Activated naive CD4-positive, alpha-beta T cell (primary cell): ENCODE measurements around the gene AKAP1.
"Not testable (repeated sequence)": the region's sequence is repeated elsewhere in the genome, so short reads cannot be mapped to it uniquely, and the experiment has no call there.

Experiments
- DNase-seq, 4 experiments: peaks; one replicate each; lab custom pipeline; 2025; lab: John Stamatoyannopoulos, UW

Gene AKAP1

DNA sequence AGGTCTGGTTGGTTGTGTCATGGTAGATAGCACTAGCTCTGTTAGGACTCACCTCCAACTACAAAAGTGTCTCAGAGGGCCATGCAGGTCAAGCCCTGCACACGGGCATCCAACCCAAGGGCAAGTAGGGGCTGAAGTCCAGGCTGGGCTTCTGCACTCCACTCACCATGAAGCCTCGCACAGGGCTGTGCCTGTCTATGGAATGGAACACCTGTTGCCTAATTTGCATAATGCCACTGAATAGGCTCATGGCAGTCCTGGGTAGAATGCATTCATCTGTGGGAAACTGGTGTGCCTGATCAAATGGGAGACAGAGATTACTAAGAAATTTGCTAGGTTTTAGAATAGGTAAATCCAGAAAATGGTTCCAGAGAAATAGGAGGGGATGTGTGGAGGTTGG, 8.0 kb upstream of the AKAP1 start:
- DNase-seq: no peak

DNA sequence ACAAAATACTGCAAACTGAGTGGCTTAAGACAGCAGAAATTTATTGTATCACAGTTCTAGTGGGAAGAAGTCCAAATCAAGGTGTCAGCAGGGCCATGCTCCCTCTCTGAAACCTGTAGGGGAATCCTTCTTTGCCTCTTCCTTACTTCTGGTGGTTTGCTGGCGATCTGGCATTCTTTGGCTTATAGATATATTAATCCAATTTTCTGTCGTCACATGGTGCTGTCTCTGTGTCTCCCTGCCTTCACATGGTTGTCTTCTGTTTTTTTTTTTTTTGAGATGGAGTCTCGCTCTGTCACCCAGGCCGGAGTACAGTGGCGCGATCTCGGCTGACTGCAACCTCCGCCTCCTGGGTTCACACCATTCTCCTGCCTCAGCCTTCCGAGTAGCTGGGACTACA, 6.8 kb upstream of the AKAP1 start:
- DNase-seq: no peak

DNA sequence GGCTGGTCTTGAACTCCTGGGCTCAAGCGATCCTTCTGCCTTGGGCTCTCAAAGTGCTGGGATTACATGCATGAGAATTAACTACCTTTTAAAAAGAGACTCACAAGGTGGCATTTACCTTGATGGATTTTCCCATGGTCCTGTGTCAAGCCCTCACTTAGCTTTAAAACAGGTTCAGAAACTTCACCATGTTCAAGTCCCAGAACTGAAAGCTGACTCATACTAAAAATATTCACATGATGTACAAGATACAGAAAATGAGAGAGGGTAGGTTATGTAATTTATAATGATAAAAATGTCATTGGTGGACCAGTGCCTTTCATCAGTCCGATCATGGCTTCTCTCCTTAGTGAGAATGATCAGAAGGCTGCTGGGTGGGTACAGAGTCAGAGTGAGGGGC, 4.3 kb upstream of the AKAP1 start:
- DNase-seq: no peak

DNA sequence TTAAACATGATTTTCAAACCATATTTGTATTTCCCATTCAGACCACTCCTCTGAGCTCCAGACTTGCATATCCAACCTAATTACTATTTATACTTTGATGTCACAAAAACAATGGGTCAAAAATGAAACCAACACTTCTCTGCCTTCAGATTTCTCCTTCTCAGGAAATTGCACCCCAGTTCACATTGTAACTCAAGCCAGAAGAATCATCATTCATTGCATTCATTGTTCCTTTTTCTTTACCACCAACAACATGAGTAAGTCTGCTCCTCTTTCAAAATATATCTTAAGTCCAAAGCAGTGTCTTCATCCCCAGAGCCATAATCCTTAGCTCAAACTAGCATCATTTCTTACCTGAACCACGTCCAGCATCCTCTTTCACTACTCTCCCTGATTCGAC, 2.6 kb upstream of the AKAP1 start:
- no peak for DNase-seq

DNA sequence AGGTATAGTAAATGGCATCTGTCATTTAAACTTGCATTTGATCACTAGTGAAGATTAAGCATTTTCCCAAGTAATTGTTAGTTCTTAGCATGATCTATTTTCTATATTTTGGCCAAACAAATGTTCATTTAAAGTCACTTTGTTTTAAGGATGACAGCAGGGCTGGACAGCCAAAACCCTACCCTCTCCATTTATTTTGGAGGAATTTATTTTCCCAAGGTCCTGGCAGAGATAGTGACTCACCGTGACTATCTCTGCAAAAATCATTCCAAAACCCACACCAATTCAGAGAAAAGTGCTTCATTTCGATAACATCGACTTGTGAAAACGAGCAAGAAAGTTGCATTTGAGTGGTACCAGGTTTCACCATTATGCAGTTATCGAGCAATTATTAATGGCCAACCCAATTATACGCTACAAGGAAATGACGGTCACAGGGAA, 665 bp upstream of the AKAP1 start:
- no peak for DNase-seq

DNA sequence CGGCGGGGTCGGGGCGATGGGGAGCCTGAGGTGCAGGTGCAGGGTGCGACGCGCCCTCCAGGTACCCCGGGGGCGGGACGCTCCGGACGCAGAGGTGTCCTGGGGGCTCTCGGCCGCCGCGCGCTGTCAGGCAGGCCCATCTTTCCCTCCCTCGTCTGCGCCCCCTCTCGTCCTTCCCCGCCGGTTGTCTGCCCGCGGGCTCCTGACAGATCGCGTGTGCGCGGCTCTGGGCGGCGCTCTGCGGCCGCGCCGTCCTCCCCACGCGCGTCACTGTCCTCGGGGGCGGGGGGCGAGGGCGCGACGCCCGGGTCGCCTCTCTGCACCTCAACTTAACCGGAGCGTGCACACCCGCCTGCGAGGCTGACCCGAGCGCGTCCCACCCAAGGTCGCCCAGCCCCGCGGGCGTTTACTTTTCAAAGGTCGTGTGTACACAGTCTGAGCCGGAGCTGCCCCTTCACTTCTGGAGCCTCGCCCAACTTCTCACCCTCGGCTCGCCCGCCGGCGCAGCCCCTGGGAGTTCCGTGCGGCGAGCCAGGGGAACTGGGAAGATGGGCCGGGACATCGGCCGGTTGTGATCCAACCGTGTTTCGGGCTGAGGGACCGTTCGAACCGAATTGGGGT, 512 bp downstream of the AKAP1 start:
- DNase-seq: peak in 3 of 4 experiments; percentile 37 to 49 (median 38)

DNA sequence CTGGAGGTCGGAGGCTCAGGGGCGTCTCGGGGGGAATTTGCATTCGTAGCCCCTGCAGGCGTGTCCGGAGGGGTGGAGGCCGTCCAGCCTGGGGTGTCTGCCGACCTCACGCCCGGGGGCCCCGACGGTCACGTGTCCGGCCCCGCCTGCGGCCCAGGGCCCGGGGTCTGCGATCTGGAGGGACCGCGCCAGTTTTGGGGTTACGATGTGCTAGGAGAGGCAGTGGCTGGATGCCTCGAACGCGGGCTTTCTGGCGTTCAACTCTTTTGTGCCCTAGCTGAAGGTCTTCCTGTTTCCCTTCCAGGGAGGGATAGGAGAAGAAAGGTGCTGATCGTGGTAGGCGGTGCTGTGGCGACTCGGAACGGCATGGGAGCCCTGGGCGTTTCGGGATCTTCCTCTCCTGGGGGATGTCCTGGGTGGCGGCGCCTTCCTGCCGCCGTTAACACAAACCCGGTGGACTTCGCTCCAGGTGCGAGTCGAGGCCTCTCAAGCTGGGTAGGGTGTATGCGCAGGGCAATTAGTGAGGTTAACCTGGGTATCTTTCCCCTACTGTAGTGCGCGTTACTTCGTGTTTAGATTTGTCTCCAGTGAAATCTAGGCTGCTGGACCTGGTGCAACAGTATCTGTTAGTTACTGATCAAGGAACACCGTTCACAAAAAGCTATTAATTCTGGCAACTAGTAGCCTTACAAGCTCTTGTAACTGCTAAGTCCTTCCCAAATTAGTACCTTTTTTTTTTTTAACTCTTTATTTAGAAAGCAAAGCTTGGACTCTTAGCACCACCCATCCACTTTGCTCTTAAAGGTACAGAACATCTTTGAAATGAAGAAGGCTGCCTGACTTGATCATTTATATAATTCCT, 1.3 kb downstream of the AKAP1 start:
- DNase-seq: no peak

DNA sequence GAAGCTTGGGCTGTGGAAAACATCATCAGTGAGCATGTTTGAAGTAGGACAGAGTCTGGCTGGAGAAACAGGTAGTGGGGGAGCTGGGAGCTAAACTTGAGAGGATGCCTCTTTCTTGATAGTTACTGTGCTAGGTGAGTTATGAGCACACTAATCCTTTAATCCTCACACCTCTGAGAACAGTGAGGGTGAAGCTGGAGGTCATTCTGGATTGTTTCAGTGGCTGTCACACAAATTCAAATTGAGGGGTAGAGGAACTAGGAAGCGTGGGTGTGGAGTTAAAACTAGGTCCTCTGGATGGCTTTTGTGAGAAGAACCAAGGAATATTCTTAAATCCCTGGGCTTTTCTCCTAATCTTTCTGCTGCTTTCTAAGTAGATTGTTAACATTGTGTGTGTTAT, 3.3 kb downstream of the AKAP1 start:
- DNase-seq: no peak

DNA sequence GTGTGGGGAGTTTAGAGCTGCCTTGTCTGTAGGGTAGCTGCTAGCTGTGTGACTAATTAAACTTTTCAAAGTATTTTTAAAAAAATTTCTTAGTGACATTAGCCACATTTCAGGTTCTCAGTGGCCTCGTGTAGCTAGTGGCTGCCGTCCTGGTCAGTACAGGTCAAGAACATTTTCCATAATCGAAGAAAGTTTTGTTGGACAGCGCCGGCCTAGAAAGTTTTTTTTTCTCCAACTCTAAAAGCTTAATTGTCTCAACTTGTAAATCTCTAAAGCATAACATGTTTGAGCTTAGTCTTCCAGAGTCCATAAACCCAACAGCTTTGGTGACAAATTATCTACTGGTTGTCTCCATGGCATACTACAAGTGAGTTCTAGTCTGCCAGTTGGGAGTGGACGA, 4.3 kb downstream of the AKAP1 start:
- no peak for DNase-seq

DNA sequence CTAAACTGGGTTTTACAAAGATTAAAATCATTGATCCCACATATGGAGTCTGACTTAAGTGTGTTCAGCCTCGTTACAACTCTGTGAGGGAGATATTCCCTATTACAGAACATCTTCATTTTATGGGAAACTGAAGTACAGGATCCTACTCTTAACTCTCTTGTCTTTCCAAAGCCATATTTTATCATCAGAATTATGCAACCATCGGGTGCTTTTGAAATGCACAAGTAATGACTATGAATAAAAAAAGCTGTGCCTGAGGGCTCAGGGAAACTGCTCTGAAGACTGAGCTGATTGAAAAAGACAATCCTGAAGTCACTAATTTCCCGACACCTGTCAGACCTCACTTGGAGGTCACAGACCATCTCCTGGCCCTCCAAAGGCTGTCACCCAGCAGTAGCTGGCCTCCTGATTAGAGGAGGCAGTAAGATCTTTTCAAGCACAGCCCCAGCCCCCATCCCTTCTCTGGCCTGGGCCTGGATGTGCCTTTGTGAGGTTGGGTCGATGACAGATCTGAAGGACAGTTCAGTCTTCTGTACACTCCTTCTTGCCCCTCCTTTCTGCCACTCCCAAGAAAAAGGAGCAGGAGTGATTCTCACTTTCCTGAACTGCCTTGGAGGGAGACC, 5.6 kb downstream of the AKAP1 start:
- no peak for DNase-seq

DNA sequence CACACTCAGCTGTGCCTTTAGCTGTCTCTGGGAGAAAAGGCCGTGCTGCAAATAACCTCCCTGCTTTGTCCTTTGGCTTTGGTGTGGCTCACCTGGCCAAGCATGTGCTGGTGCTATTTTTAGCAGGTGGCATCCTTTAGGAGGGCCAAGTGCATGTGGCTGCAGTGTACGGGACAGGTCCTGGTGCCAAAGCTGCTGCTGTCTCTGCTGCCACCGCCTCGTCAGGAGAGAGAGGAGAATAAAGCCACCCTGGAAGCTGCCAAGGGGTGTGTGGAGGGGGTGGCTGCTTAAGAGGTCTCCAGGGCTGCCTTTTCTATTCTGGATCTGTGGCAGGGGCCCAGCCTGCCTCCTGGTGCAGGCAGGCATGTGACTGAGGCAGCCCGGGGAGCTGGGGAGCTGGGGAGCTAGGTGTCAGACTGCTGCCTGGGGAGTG, 6.2 kb downstream of the AKAP1 start:
- no peak for DNase-seq

DNA sequence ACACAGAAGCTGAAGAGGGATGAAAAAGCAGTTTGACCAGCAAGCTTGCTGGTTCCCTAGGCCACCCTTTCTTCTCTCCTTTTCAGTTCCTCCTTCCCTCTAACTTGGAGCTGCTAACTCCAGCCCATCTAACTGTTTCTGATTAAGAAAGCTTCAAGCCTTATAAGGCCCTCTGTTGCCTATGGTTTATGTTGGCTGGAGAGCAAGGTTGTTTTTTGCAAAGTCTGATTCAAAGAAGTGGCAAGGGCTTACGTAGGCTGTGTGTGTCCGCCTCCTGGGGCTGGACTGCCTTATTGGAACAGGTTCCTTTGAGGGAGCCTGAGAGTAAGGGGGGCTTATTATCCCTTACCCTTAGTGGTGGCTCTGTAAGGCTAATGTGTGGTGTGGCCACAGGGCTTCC, 7.1 kb downstream of the AKAP1 start:
- no peak for DNase-seq

DNA sequence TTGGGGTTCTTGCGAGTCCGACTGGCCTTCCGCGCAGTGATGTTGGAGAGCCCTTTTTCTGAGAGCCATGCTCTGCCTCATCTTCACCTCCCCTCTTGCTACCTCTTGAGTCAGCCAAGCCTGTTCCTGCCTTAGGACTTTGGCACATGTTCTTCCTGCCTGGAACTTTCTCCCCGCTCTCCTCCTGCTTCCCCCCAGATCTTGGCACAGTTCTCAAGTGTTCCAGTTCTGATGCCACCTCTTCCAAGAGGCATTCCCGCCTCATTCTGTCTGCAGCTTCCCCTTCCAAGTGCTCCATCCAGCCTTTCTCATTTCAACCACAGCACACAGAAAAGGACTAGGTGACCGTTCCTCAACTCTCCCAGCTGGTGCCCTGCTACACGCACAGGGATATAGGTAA, 7.7 kb downstream of the AKAP1 start:
- DNase-seq: no peak

DNA sequence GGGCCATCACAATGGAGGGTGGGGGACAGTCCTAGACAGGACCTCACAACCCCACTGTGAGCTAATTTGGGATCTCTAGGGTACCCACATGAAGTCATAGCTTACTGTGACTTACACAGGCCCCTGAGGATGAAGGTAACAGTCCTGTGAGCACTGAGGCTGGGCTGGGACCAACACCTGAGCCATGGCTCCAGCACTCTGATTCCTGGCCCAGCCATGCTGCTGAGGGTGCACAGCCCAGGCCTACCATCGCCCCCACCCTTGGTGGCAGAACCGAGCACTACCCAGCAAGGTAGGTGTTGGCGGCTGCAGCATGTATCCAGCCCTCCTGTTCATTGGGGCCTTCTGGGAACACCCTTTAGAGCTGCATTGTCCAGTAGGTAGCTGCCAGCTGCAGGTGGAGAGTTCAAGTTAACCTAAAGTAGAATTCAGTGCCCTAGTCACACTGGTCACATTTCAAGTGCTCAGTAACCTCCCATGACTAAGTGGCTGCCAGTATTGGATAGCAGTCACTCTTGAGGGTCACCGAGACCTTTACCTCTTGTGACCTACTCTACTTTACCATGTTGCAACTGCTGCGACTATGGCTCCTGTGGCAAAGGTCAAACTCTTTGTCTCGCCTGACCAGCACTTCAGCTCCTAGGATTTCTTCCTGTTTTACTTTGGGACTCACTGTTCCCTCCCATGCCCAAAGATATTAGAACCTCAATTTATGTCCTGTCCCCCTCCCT, 11.6 kb downstream of the AKAP1 start:
- no peak for DNase-seq

DNA sequence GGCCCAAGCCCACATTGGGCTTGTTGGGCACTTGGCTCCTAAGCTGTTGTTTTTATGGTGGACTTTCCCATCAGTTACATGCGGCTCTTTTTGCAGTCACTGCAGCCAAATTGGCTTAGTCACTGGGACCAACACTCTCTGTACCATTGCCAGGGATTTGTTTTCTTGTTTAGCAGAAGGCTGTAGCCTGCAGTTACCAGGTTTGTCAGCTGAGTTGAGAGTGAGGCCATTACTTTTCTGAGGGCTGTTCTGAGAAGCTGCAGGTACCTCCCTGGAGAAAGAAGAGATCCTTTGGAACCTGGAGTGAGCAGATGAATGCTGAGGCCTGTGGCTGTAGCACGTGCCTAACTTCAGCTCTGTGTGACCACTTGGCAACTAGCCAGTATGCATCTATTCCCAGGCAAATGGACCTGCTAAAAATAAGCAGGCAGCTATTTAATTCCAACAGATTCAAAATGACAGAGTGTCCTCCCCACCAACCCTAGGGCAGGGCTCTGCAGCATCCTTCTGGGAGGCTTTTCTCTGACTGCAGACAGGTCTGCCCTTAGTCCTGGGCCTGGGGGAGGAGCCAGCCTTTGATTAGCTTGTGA, 12.9 kb downstream of the AKAP1 start:
- no peak for DNase-seq

DNA sequence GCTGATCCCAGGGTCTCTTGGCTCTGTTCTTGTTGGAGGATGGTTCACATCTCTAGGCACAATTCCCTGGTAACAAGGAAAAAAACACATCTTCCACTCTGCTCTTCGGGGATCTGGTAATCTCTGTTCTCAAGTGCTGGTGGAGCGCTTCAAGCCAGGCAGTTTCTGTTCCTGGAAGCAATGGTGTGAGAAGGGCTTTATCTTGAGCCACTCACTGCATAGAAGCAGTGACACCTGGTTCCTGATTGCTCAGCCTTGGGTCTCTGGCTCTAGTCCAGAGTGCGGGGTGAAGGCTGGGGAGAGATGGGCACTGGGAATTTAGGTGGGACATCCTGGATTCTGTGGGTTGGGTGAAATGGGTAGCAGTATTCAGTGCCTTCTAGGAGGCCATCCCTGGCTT, 14.1 kb downstream of the AKAP1 start:
- no peak for DNase-seq

DNA sequence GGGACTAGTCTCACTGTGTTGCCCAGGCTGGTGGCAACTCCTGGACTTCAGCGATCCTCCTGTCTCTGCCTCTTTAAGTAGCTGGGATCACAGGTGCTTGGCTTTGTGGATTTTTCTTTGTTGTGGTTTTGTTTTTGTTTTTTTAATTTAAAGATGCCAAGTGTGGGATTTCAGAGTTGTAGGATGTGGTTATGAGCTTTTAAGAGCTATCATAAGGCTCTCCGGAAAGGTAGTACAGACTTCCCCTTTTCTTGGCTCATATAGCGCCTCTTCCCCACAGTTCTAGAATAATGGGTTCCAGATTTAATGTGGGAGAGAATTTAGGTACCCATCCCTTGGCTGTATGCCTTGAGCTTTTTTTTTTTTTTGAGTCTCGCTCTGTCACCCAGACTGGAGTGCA, 17.1 kb downstream of the AKAP1 start:
- DNase-seq: no peak

DNA sequence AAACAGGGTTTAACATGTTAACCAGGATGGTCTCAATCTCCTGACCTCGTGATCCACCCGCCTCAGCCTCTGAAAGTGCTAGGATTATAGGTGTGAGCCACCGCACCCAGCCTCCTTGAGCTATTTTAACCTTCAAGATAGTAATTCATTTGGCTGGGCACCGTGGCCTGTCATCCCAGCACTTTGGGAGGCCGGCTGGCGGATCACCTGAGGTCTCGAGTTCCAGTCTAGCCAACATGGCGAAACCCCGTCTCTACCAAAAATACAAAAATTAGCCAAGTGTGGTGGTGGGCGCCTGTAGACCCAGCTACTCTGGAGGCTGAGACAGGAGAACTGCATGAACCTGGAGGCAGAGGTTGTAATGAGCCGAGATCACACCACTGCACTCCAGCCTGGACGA, 17.6 kb downstream of the AKAP1 start:
- DNase-seq: not testable (repeated sequence)

DNA sequence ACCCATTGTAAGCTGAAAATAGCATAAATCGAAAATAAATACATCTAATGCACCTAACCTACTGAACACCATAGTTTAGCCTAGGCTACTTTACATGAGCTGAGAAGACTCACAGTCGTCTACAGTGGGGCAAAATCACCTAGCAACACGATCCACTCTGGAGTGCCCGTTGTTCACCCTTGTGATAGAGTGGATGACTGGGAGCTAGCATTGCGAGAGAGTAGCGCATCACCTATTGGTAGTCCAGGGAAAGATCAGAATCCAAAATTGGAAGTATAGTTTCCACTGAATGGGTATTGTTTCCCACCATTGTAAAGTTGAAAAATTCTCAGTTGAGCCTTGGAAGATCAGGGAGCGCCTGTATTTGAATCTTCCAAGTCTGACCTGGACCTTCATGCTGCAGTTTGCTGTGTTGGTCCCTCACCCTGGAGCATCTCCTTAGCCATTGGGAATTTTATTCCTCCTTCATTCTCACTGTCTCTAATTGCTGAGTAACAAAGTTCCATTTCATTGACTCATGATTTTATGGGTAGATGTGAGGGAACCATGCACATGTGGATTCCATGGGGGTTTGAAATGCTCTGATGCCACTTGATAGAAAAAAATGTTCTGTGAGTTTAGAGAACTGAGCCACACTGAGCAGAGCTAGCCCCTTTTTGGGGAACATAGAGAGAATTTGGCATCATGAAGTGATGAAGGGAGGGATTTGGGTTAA, 19.6 kb downstream of the AKAP1 start:
- no peak for DNase-seq

DNA sequence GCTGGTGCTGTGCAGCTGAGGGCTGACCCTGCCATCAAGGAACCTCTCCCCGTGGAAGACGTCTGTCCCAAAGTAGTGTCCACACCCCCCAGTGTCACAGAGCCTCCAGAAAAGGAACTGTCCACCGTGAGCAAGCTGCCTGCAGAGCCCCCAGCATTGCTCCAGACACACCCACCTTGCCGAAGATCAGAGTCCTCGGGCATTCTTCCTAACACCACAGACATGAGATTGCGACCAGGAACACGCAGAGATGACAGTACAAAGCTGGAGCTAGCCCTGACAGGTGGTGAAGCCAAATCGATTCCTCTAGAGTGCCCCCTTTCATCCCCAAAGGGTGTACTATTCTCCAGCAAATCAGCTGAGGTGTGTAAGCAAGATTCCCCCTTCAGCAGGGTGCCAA, 20.5 kb downstream of the AKAP1 start:
- no peak for DNase-seq

DNA sequence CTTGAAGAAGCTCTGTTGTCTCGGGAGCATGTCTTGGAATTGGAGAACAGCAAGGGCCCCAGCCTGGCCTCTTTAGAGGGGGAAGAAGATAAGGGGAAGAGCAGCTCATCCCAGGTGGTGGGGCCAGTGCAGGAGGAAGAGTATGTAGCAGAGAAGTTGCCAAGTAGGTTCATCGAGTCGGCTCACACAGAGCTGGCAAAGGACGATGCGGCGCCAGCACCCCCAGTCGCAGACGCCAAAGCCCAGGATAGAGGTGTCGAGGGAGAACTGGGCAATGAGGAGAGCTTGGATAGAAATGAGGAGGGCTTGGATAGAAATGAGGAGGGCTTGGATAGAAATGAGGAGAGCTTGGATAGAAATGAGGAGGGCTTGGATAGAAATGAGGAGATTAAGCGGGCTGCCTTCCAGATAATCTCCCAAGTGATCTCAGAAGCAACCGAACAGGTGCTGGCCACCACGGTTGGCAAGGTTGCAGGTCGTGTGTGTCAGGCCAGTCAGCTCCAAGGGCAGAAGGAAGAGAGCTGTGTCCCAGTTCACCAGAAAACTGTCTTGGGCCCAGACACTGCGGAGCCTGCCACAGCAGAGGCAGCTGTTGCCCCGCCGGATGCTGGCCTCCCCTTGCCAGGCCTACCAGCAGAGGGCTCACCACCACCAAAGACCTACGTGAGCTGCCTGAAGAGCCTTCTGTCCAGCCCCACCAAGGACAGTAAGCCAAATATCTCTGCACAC, 21.2 kb downstream of the AKAP1 start:
- DNase-seq: no peak
